H1 (cell line): ENCODE measurements around the gene WRAP73. TPM values are rescaled to one million over a fixed set of nuclear protein-coding genes. Genes with fewer than 3 reads are reported as not detected.

Source experiments
- EGR1 ChIP-seq: IDR thresholded peaks from 2 replicates; pipeline ENCODE4 v1.6.1; 2011; ENCODE audit warnings: low read depth, low read length, borderline replicate concordance
- HDAC2 ChIP-seq, 2 experiments: fragments of 300-600 bp in 1 of 2; sonication (generic) in 1 of 2; IDR thresholded peaks; 2 replicates each; pipeline ENCODE4 v1.6.1; 2011 to 2012; ENCODE audit warnings: low read depth in 2 of 2, low read length in 2 of 2, mild to moderate bottlenecking in 2 of 2, moderate library complexity in 2 of 2, borderline replicate concordance in 1 of 2, inconsistent platforms in 1 of 2
- TCF12 ChIP-seq: IDR thresholded peaks from 2 replicates; pipeline ENCODE4 v1.6.1; 2011; ENCODE audit warnings: low read depth, mild to moderate bottlenecking, low read length
- polyA plus RNA-seq, 7 experiments: library from polyadenylated mRNA; depleted of rRNA in 3 of 7; stranded (reverse) in 5 of 7; unstranded in 2 of 7; fragments of >200 nt in 5 of 7; fragments of 200-250 nt in 2 of 7; gene quantifications; 1 replicate in 5 of 7; 2 replicates in 1 of 7; 4 replicates in 1 of 7; pipeline versions ENCODE4 v1.2.1 to v1.2.3, GENCODE V29; 2011 to 2013; ENCODE audit warnings: missing spikeins in 2 of 7, mixed read lengths in 2 of 7
- total RNA-seq: library from RNA; stranded (reverse); fragmentation: NEBNext Ultra II Directional; extraction: Animal tissue kit (Norgen Biotek cat#: 25700); gene quantifications from 2 replicates; pipeline ENCODE4 v1.2.1, GENCODE V29; 2021

Gene WRAP73
- total and polyA plus RNA-seq, 2 of the 8 experiments (the other 6 are each of a cell fraction or from before 2014, with no cell fraction given) = 30.3 to 50.7 TPM

DNA sequence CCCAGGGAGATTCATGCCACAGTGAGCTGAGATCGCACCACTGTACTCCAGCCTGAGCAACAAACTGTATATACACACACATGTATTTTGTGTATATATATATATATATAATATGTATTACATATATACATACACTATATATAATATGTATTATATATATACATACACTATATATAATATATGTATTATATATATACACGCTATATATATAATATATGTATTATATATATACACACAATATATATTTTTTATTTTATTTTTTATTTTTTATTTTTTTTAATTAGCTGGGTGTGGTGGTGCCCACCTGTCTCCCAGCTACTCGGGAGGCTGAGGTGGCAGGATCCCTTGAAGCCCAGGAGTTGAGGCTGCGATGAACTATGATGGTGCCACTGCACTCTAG, 11.7 kb upstream of the WRAP73 start (continued):
- no peak for TF ChIP-seq HDAC2 (IDR thresholded peaks at IDR 0.05; ENCODE audit: borderline replicate concordance in 1 of 2, low read depth in 2 of 2, low read length in 2 of 2)
- TF ChIP-seq TCF12 = no peak
- TF ChIP-seq EGR1 = no peak
